Measurements from ENCODE around the gene AARS1. TPM values are rescaled to one million over a fixed set of nuclear protein-coding genes. Genes with fewer than 3 reads are reported as not detected.
"Not testable (repeated sequence)": the region's sequence is repeated elsewhere in the genome, so short reads cannot be mapped to it uniquely, and the experiment has no call there.

AARS1 gene
- total and polyA plus RNA-seq, 2 experiments from 2014 or later = 105 to 292 TPM

DNA sequence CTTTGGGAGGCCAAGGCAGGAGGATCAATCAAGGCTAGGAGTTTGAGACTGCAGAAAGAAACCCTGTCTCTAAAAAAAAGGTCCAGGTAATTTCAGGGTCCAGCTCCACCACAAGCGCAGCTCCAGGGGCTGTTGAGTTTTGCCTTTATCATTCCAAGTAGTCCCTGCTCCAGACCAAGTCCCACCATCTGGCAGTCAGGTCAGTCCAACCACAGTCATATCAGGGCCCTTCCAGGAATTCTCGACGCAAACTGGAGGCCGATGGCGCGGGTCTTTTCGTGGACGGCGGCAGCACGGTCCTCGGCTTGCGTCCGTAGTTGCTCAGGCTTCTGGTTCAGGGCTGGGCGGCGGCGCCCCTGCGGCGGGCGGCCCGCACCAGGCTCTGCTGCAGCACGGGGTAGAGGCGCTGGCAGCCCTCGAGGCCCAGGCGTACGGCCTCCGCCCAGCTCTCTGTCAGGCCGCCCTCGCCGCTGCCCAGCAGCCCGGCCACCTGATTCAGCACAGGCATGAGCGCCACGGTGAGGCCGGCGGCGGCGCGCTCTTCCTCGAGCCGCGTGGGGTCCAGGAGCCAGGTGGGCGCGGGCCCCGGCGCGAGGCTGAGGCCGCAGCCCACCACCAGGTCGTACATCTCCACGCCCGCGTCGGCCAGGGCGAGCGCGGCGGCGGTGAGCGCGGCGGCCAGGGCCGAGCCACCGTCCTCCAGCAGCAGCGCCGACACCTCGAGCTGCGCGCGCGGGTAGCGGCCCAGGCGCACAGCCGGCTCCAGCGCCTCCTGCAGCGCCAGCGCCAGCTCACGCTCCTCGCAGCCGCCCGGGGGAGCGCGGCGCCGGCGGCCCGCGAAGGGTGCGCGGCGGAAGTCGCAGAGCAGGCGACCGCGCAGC lies 38.3 kb downstream of the AARS1 start:
- TF ChIP-seq, protein P1, sequence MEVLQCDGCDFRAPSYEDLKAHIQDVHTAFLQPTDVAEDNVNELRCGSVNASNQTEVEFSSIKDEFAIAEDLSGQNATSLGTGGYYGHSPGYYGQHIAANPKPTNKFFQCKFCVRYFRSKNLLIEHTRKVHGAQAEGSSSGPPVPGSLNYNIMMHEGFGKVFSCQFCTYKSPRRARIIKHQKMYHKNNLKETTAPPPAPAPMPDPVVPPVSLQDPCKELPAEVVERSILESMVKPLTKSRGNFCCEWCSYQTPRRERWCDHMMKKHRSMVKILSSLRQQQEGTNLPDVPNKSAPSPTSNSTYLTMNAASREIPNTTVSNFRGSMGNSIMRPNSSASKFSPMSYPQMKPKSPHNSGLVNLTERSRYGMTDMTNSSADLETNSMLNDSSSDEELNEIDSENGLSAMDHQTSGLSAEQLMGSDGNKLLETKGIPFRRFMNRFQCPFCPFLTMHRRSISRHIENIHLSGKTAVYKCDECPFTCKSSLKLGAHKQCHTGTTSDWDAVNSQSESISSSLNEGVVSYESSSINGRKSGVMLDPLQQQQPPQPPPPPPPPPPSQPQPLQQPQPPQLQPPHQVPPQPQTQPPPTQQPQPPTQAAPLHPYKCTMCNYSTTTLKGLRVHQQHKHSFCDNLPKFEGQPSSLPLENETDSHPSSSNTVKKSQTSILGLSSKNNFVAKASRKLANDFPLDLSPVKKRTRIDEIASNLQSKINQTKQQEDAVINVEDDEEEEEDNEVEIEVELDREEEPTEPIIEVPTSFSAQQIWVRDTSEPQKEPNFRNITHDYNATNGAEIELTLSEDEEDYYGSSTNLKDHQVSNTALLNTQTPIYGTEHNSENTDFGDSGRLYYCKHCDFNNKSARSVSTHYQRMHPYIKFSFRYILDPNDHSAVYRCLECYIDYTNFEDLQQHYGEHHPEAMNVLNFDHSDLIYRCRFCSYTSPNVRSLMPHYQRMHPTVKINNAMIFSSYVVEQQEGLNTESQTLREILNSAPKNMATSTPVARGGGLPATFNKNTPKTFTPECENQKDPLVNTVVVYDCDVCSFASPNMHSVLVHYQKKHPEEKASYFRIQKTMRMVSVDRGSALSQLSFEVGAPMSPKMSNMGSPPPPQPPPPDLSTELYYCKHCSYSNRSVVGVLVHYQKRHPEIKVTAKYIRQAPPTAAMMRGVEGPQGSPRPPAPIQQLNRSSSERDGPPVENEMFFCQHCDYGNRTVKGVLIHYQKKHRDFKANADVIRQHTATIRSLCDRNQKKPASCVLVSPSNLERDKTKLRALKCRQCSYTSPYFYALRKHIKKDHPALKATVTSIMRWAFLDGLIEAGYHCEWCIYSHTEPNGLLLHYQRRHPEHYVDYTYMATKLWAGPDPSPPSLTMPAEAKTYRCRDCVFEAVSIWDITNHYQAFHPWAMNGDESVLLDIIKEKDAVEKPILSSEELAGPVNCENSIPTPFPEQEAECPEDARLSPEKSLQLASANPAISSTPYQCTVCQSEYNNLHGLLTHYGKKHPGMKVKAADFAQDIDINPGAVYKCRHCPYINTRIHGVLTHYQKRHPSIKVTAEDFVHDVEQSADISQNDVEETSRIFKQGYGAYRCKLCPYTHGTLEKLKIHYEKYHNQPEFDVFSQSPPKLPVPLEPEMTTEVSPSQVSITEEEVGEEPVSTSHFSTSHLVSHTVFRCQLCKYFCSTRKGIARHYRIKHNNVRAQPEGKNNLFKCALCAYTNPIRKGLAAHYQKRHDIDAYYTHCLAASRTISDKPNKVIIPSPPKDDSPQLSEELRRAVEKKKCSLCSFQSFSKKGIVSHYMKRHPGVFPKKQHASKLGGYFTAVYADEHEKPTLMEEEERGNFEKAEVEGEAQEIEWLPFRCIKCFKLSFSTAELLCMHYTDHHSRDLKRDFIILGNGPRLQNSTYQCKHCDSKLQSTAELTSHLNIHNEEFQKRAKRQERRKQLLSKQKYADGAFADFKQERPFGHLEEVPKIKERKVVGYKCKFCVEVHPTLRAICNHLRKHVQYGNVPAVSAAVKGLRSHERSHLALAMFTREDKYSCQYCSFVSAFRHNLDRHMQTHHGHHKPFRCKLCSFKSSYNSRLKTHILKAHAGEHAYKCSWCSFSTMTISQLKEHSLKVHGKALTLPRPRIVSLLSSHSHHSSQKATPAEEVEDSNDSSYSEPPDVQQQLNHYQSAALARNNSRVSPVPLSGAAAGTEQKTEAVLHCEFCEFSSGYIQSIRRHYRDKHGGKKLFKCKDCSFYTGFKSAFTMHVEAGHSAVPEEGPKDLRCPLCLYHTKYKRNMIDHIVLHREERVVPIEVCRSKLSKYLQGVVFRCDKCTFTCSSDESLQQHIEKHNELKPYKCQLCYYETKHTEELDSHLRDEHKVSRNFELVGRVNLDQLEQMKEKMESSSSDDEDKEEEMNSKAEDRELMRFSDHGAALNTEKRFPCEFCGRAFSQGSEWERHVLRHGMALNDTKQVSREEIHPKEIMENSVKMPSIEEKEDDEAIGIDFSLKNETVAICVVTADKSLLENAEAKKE (CRISPR knock-in tag; IDR thresholded peaks at IDR 0.05) = no peak
- TF ChIP-seq ZNF331 (CRISPR knock-in tag; IDR thresholded peaks at IDR 0.05; ENCODE audit: low read depth) = no peak
- no peak for TF ChIP-seq CREB1 (CRISPR knock-in tag; IDR thresholded peaks at IDR 0.05; ENCODE audit: low read depth)
- TF ChIP-seq, protein P2, sequence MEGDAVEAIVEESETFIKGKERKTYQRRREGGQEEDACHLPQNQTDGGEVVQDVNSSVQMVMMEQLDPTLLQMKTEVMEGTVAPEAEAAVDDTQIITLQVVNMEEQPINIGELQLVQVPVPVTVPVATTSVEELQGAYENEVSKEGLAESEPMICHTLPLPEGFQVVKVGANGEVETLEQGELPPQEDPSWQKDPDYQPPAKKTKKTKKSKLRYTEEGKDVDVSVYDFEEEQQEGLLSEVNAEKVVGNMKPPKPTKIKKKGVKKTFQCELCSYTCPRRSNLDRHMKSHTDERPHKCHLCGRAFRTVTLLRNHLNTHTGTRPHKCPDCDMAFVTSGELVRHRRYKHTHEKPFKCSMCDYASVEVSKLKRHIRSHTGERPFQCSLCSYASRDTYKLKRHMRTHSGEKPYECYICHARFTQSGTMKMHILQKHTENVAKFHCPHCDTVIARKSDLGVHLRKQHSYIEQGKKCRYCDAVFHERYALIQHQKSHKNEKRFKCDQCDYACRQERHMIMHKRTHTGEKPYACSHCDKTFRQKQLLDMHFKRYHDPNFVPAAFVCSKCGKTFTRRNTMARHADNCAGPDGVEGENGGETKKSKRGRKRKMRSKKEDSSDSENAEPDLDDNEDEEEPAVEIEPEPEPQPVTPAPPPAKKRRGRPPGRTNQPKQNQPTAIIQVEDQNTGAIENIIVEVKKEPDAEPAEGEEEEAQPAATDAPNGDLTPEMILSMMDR (conservative IDR thresholded peaks at IDR 0.05; ENCODE audit: low read depth in 2 of 2) = peak in 1 of 2 experiments; percentile 27; a peak in 2 of 4 replicates
- TF ChIP-seq, protein P3, sequence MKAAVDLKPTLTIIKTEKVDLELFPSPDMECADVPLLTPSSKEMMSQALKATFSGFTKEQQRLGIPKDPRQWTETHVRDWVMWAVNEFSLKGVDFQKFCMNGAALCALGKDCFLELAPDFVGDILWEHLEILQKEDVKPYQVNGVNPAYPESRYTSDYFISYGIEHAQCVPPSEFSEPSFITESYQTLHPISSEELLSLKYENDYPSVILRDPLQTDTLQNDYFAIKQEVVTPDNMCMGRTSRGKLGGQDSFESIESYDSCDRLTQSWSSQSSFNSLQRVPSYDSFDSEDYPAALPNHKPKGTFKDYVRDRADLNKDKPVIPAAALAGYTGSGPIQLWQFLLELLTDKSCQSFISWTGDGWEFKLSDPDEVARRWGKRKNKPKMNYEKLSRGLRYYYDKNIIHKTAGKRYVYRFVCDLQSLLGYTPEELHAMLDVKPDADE (IDR thresholded peaks at IDR 0.05) = no peak
- peak; percentile 46 for ATAC-seq
- Histone ChIP-seq H3K79me2 (replicated peaks; ENCODE audit: insufficient read depth) (peaks cover 29% of the 10 kb centered on the region), H2AFZ (no peak overlapping the region), H3K27me3 (ENCODE audit: insufficient read depth) (no peaks in the 10 kb centered on the region), H4K20me1 (replicated peaks; ENCODE audit: insufficient read depth) (peaks cover 29% of the 10 kb centered on the region), H3K36me3 (ENCODE audit: insufficient read depth) (peaks cover 35% of the 10 kb centered on the region), H3F3A (replicated peaks; ENCODE audit: low read depth) (peaks cover 41% of the 10 kb centered on the region), H3K4me1 (ENCODE audit: insufficient read depth) (peaks cover 7% of the 10 kb centered on the region; the same call in 1 of the 2 replicates), H3K9me2 (ENCODE audit: insufficient read depth) (no peaks in the 10 kb centered on the region), H3K4me2 (peak overlapping the region; percentile 85), H3K27ac (ENCODE audit: low read depth) (no peak overlapping the region), H3K4me3 (peak overlapping the region; percentile 81)
- H3K4me3 Mint-ChIP-seq = peak overlapping the region; percentile 83
- H3K4me1 Mint-ChIP-seq = peaks cover 17% of the 10 kb centered on the region
- no peak overlapping the region for H3K27ac Mint-ChIP-seq
- peaks cover 18% of the 10 kb centered on the region for H3K27me3 Mint-ChIP-seq (ENCODE audit: insufficient read depth, low read depth, poor library complexity)
- H3K36me3 Mint-ChIP-seq (ENCODE audit: low read depth) = peaks cover 56% of the 10 kb centered on the region
- DNase-seq (ENCODE audit: low spot score) = peak; percentile 62
- H3K9me3 Mint-ChIP-seq = peaks cover 2% of the 10 kb centered on the region; the same call in 1 of the 3 replicates

DNA sequence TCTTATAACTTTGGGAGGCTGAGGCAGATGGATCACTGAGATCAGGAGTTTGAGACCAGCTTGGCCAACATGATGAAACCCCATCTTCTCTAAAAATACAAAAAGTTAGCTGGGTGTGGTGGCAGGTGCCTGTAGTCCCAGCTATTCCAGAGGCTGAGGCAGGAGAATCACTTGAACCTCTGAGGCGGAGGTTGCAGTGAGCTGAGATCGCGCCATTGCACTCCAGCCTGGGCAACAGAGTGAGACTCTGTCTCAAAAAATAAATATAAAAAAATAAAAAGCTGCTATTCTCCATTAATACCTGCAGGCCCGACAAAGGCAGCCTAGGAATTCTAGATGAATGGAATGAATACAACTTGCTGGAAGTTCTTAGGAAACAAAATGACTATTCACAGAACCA lies 39.6 kb downstream of the AARS1 start:
- H3F3A ChIP-seq (replicated peaks; ENCODE audit: low read depth) = peaks cover 28% of the 10 kb centered on the region
- H3K4me3 ChIP-seq = peak overlapping the region; percentile 81
- not testable (repeated sequence) for H3K9me2 ChIP-seq (ENCODE audit: insufficient read depth); H2AFZ ChIP-seq; H3K27ac Mint-ChIP-seq; DNase-seq (ENCODE audit: low spot score); H3K27me3 ChIP-seq (ENCODE audit: insufficient read depth); H3K27ac ChIP-seq (ENCODE audit: low read depth); H3K4me1 ChIP-seq (ENCODE audit: insufficient read depth); H3K9me3 Mint-ChIP-seq; ATAC-seq
- H4K20me1 ChIP-seq (replicated peaks; ENCODE audit: insufficient read depth) = peaks cover 24% of the 10 kb centered on the region
- peaks cover 17% of the 10 kb centered on the region for H3K4me1 Mint-ChIP-seq
- H3K27me3 Mint-ChIP-seq (ENCODE audit: insufficient read depth, low read depth, poor library complexity) = peaks cover 18% of the 10 kb centered on the region
- peak overlapping the region; percentile 83 for H3K4me3 Mint-ChIP-seq
- peaks cover 43% of the 10 kb centered on the region for H3K36me3 Mint-ChIP-seq (ENCODE audit: low read depth)
- H3K4me2 ChIP-seq = peak overlapping the region; percentile 85
- H3K79me2 ChIP-seq (replicated peaks; ENCODE audit: insufficient read depth) = peaks cover 29% of the 10 kb centered on the region
- H3K36me3 ChIP-seq (ENCODE audit: insufficient read depth) = peaks cover 25% of the 10 kb centered on the region

DNA sequence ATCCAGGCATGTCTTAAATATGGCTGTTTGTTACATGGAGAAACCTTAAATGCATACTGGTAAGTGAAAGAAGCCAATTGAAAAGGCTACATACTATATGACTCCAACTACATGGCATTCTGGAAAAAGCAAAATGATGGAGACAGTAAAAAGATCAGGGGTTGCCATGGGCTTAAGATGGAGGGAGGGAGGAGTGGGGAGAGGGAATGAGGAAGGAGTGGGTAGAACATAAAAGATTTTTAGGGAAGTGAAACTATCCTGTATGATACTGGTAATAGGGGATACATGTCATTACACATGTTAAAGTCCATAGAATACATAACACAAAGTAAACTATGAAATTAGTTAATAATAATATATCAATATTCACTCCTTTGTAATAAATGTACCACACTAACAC lies 50.5 kb downstream of the AARS1 start:
- not testable (repeated sequence) for DNase-seq (ENCODE audit: low spot score); H3K27me3 Mint-ChIP-seq (ENCODE audit: insufficient read depth, low read depth, poor library complexity); H3K79me2 ChIP-seq (replicated peaks; ENCODE audit: insufficient read depth); ATAC-seq; H3K4me3 ChIP-seq; H3F3A ChIP-seq (replicated peaks; ENCODE audit: low read depth); H4K20me1 ChIP-seq (replicated peaks; ENCODE audit: insufficient read depth); H3K4me3 Mint-ChIP-seq; H3K9me2 ChIP-seq (ENCODE audit: insufficient read depth); H3K4me2 ChIP-seq; H3K4me1 ChIP-seq (ENCODE audit: insufficient read depth); H3K27ac Mint-ChIP-seq; H3K4me1 Mint-ChIP-seq; H2AFZ ChIP-seq; H3K27me3 ChIP-seq (ENCODE audit: insufficient read depth); H3K9me3 Mint-ChIP-seq; H3K27ac ChIP-seq (ENCODE audit: low read depth); H3K36me3 ChIP-seq (ENCODE audit: insufficient read depth)
- H3K36me3 Mint-ChIP-seq (ENCODE audit: low read depth) = peaks cover 15% of the 10 kb centered on the region; the same call in 2 of the 3 replicates

Data from GM23338 (cell line).